ENCODE data around the gene ELAVL1. TPM values are rescaled to one million over a fixed set of nuclear protein-coding genes. Genes with fewer than 3 reads are reported as not detected.

The ELAVL1 gene
- total RNA-seq, 1 experiment from 2014 or later = 87.2 TPM

DNA sequence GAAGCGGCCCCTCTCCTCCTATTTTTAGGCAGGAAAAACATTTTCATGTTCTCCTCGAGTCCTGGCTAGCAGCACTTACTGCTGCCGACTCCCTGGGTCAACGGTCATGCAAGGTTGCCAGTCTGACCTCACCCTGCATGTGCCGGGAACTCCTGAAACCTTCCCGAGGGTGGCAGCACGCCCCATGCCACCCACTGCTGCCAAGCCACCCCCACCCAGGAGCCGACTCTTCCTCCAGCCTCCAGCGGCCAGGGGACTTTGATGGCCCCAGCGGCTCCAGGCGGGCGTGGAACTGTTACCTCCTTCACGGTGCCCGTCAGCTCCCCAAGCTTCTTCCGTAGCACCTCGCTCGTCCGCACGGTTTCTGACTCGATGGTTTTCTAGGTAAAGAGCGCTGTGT lies 70.7 kb downstream of the ELAVL1 start:
- H3K27me3 ChIP-seq (ENCODE audit: low read length) = no peaks in the 10 kb centered on the region
- H3K4me3 ChIP-seq (ENCODE audit: low read length) = no peak overlapping the region
- H3K79me2 ChIP-seq (ENCODE audit: low read length) = peaks cover 16% of the 10 kb centered on the region
- ATAC-seq = no peak
- no peak overlapping the region for H3K27ac ChIP-seq (ENCODE audit: low read length)
- H3F3A ChIP-seq (ENCODE audit: low read length, unreplicated experiment) = no peaks in the 10 kb centered on the region
- no peak for DNase-seq
- CTCF ChIA-PET = no interaction called here
- H4K20me1 ChIP-seq (ENCODE audit: low read length) = no peaks in the 10 kb centered on the region
- no TSS peak for BruUV-seq (replicated peaks)
- H3K36me3 ChIP-seq (ENCODE audit: low read depth, low read length) = peaks cover 76% of the 10 kb centered on the region
- no peak overlapping the region for H3K4me2 ChIP-seq (ENCODE audit: low read length)
- H3K4me1 ChIP-seq (ENCODE audit: insufficient read depth, low read length) = peaks cover 11% of the 10 kb centered on the region
- TF ChIP-seq EZH2 (IDR thresholded peaks at IDR 0.05; ENCODE audit: low read length, unreplicated experiment) (no peak), EZH2phosphoT487 (IDR thresholded peaks at IDR 0.05; ENCODE audit: borderline replicate concordance, low read length) (no peak), CTCF (conservative IDR thresholded peaks at IDR 0.05; ENCODE audit: low read depth, low read length) (no peak)
- no peaks in the 10 kb centered on the region for H3K9me3 ChIP-seq (ENCODE audit: low read length)
- intact Hi-C loops (cut with micrococcal nuclease) = no loop called here
- H2AFZ ChIP-seq (ENCODE audit: low read length) = no peak overlapping the region
- H3K9ac ChIP-seq (ENCODE audit: low read length) = no peak overlapping the region
- no peaks in the 10 kb centered on the region for H3K9me2 ChIP-seq (replicated peaks; ENCODE audit: low read length)
- POLR2A ChIA-PET (ENCODE audit: unreplicated experiment) = no interaction called here

GRCh38 chr19:7933828-7934725 lies 71.4 kb downstream of the ELAVL1 start:
- Histone ChIP-seq H3K9ac (ENCODE audit: low read length) (no peak overlapping the region), H3K9me3 (ENCODE audit: low read length) (no peaks in the 10 kb centered on the region), H3K27me3 (ENCODE audit: low read length) (no peaks in the 10 kb centered on the region), H3K4me1 (ENCODE audit: insufficient read depth, low read length) (peaks cover 18% of the 10 kb centered on the region), H3K4me2 (ENCODE audit: low read length) (no peak overlapping the region), H2AFZ (ENCODE audit: low read length) (no peak overlapping the region), H3K36me3 (ENCODE audit: low read depth, low read length) (peaks cover 76% of the 10 kb centered on the region), H3F3A (ENCODE audit: low read length, unreplicated experiment) (no peaks in the 10 kb centered on the region), H3K79me2 (ENCODE audit: low read length) (peaks cover 13% of the 10 kb centered on the region), H3K4me3 (ENCODE audit: low read length) (no peak overlapping the region), H3K27ac (ENCODE audit: low read length) (no peak overlapping the region), H4K20me1 (ENCODE audit: low read length) (no peaks in the 10 kb centered on the region), H3K9me2 (replicated peaks; ENCODE audit: low read length) (no peaks in the 10 kb centered on the region)
- ChIA-PET CTCF (interaction anchor here (0.6 kb wide), 1 partner anchor 253 kb away, joined by 3 read pairs; the partner anchor contains the start of gene TRAPPC5), POLR2A (ENCODE audit: unreplicated experiment) (interaction anchor here (0.9 kb wide), 1 partner anchor 315 kb away, joined by 3 read pairs; no protein-coding TSS in a partner anchor)
- no peak; the same call in 1 of the 2 replicates for TF ChIP-seq CTCF (conservative IDR thresholded peaks at IDR 0.05; ENCODE audit: low read depth, low read length)
- TF ChIP-seq EZH2phosphoT487 (IDR thresholded peaks at IDR 0.05; ENCODE audit: borderline replicate concordance, low read length) = no peak
- no peak for TF ChIP-seq EZH2 (IDR thresholded peaks at IDR 0.05; ENCODE audit: low read length, unreplicated experiment)
- no TSS peak for BruUV-seq (replicated peaks)
- ATAC-seq (no peak), DNase-seq (no peak)
- intact Hi-C loops (cut with micrococcal nuclease) = no loop called here

GRCh38 chr19:7933411-7933810 lies 72.0 kb downstream of the ELAVL1 start:
- Histone ChIP-seq H3K9me2 (replicated peaks; ENCODE audit: low read length) (no peaks in the 10 kb centered on the region), H3K9ac (ENCODE audit: low read length) (no peak overlapping the region), H4K20me1 (ENCODE audit: low read length) (no peaks in the 10 kb centered on the region), H3K4me3 (ENCODE audit: low read length) (no peak overlapping the region), H3K9me3 (ENCODE audit: low read length) (no peaks in the 10 kb centered on the region), H3K79me2 (ENCODE audit: low read length) (0 out of 2 replicates have a peak, but pooled peaks cover 8% of the 10 kb centered on the region), H3K27me3 (ENCODE audit: low read length) (no peaks in the 10 kb centered on the region), H3K36me3 (ENCODE audit: low read depth, low read length) (peaks cover 71% of the 10 kb centered on the region), H3K4me2 (ENCODE audit: low read length) (no peak overlapping the region), H3F3A (ENCODE audit: low read length, unreplicated experiment) (no peaks in the 10 kb centered on the region), H2AFZ (ENCODE audit: low read length) (no peak overlapping the region), H3K27ac (ENCODE audit: low read length) (no peak overlapping the region), H3K4me1 (ENCODE audit: insufficient read depth, low read length) (peaks cover 25% of the 10 kb centered on the region)
- intact Hi-C loops (cut with micrococcal nuclease) = no loop called here
- CTCF ChIA-PET = interaction anchor here (0.6 kb wide), 1 partner anchor 253 kb away, joined by 3 read pairs; the partner anchor contains the start of gene TRAPPC5
- ATAC-seq (no peak), DNase-seq (no peak)
- TF ChIP-seq EZH2 (IDR thresholded peaks at IDR 0.05; ENCODE audit: low read length, unreplicated experiment) = no peak
- TF ChIP-seq CTCF (conservative IDR thresholded peaks at IDR 0.05; ENCODE audit: low read depth, low read length) = peak; percentile 74
- no peak for TF ChIP-seq EZH2phosphoT487 (IDR thresholded peaks at IDR 0.05; ENCODE audit: borderline replicate concordance, low read length)
- BruUV-seq (replicated peaks) = no TSS peak
- POLR2A ChIA-PET (ENCODE audit: unreplicated experiment) = interaction anchor here (0.9 kb wide), 1 partner anchor 314 kb away, joined by 3 read pairs; no protein-coding TSS in a partner anchor
